ENCODE results near the gene TSC22D3.

- TF ChIP-seq POLR2AphosphoS5 (IDR thresholded peaks at IDR 0.05; ENCODE audit: low read depth, low read length) (no peak), TAF1 (IDR thresholded peaks at IDR 0.05; ENCODE audit: borderline replicate concordance, insufficient read depth, low read length) (no peak), REST (IDR thresholded peaks at IDR 0.05; ENCODE audit: insufficient read depth in 1 of 2, low read depth in 2 of 2, low read length in 2 of 2) (no peak)
Measured at GRCh38 chrX:107714206-107714891, 61.2 kb downstream of the TSC22D3 start.

Data from PFSK-1 (cell line).